ENCODE measurements around the gene RIMKLA. TPM values are rescaled to one million over a fixed set of nuclear protein-coding genes. Genes with fewer than 3 reads are reported as not detected.

RIMKLA gene
- total and polyA plus RNA-seq, 5 donors from 2014 or later = 0.03 TPM; not detected in 4

GRCh38 chr1:42403880-42404400 lies 23.3 kb downstream of the RIMKLA start:
- Mint-ChIP-seq H3K4me1 (no peaks in the 10 kb centered on the region), H3K9me3 (peaks cover 0 to 2% (median 0%) of the 10 kb centered on the region in 7 donors), H3K36me3 (no peaks in the 10 kb centered on the region), H3K4me3 (no peak overlapping the region), H3K27me3 (peaks cover 19% of the 10 kb centered on the region), H3K27ac (no peak overlapping the region)
- H3K9me3 ChIP-seq (ENCODE audit: control insufficient read depth in 2 of 2, low read length in 2 of 2) = no peaks in the 10 kb centered on the region
- H3K27me3 ChIP-seq (ENCODE audit: control insufficient read depth, insufficient read depth, low read length) = peaks cover 9% of the 10 kb centered on the region
- H3K27ac ChIP-seq (ENCODE audit: insufficient read depth, low read length, poor library complexity, severe bottlenecking) = no peak overlapping the region
- DNase-seq (no peak), ATAC-seq (ENCODE audit: low read depth in 2 of 2) (no peak)
- H3K4me3 ChIP-seq (ENCODE audit: low read depth, low read length) = no peak overlapping the region
- no peaks in the 10 kb centered on the region for H3K36me3 ChIP-seq (ENCODE audit: control insufficient read depth, insufficient read depth, low read length)
- no peaks in the 10 kb centered on the region for H3K4me1 ChIP-seq (ENCODE audit: control insufficient read depth, insufficient read depth, low read length, poor library complexity, severe bottlenecking)

GRCh38 chr1:42414551-42415496 lies 34.2 kb downstream of the RIMKLA start:
- H3K4me3 Mint-ChIP-seq = no peak overlapping the region
- DNase-seq (no peak), ATAC-seq (ENCODE audit: low read depth in 2 of 2) (no peak)
- no peak overlapping the region for H3K4me3 ChIP-seq (ENCODE audit: low read depth, low read length)
- no peaks in the 10 kb centered on the region for H3K36me3 Mint-ChIP-seq
- H3K27me3 ChIP-seq (ENCODE audit: control insufficient read depth, insufficient read depth, low read length) = peaks cover 3% of the 10 kb centered on the region
- H3K27me3 Mint-ChIP-seq = peaks cover 9% of the 10 kb centered on the region
- no peak overlapping the region for H3K27ac ChIP-seq (ENCODE audit: insufficient read depth, low read length, poor library complexity, severe bottlenecking)
- H3K4me1 Mint-ChIP-seq = no peaks in the 10 kb centered on the region
- no peaks in the 10 kb centered on the region for H3K9me3 Mint-ChIP-seq
- no peaks in the 10 kb centered on the region for H3K36me3 ChIP-seq (ENCODE audit: control insufficient read depth, insufficient read depth, low read length)
- no peaks in the 10 kb centered on the region for H3K4me1 ChIP-seq (ENCODE audit: control insufficient read depth, insufficient read depth, low read length, poor library complexity, severe bottlenecking)
- no peaks in the 10 kb centered on the region for H3K9me3 ChIP-seq (ENCODE audit: control insufficient read depth in 2 of 2, low read length in 2 of 2)
- no peak overlapping the region for H3K27ac Mint-ChIP-seq

GRCh38 chr1:42417166-42417565 lies 36.6 kb downstream of the RIMKLA start:
- DNase-seq (no peak), ATAC-seq (ENCODE audit: low read depth in 2 of 2) (no peak)
- Mint-ChIP-seq H3K4me1 (no peaks in the 10 kb centered on the region), H3K27me3 (peaks cover 13% of the 10 kb centered on the region), H3K9me3 (no peaks in the 10 kb centered on the region), H3K27ac (no peak overlapping the region), H3K4me3 (no peak overlapping the region), H3K36me3 (no peaks in the 10 kb centered on the region)
- H3K36me3 ChIP-seq (ENCODE audit: control insufficient read depth, insufficient read depth, low read length) = no peaks in the 10 kb centered on the region
- no peaks in the 10 kb centered on the region for H3K4me1 ChIP-seq (ENCODE audit: control insufficient read depth, insufficient read depth, low read length, poor library complexity, severe bottlenecking)
- no peaks in the 10 kb centered on the region for H3K27me3 ChIP-seq (ENCODE audit: control insufficient read depth, insufficient read depth, low read length)
- no peak overlapping the region for H3K27ac ChIP-seq (ENCODE audit: insufficient read depth, low read length, poor library complexity, severe bottlenecking)
- H3K9me3 ChIP-seq (ENCODE audit: control insufficient read depth in 2 of 2, low read length in 2 of 2) = no peaks in the 10 kb centered on the region
- H3K4me3 ChIP-seq (ENCODE audit: low read depth, low read length) = no peak overlapping the region

- H3K27ac ChIP-seq (ENCODE audit: insufficient read depth, low read length, poor library complexity, severe bottlenecking) = no peak overlapping the region
Measured at GRCh38 chr1:42418516-42418915, 37.9 kb downstream of the RIMKLA start.

GRCh38 chr1:42419126-42419821 lies 38.7 kb downstream of the RIMKLA start:
- Histone ChIP-seq H3K4me1 (ENCODE audit: control insufficient read depth, insufficient read depth, low read length, poor library complexity, severe bottlenecking) (no peaks in the 10 kb centered on the region), H3K27me3 (ENCODE audit: control insufficient read depth, insufficient read depth, low read length) (peaks cover 3% of the 10 kb centered on the region), H3K36me3 (ENCODE audit: control insufficient read depth, insufficient read depth, low read length) (no peaks in the 10 kb centered on the region), H3K27ac (ENCODE audit: insufficient read depth, low read length, poor library complexity, severe bottlenecking) (no peak overlapping the region), H3K4me3 (ENCODE audit: low read depth, low read length) (no peak overlapping the region), H3K9me3 (ENCODE audit: control insufficient read depth in 2 of 2, low read length in 2 of 2) (no peaks in the 10 kb centered on the region)
- Mint-ChIP-seq H3K27ac (no peak overlapping the region), H3K9me3 (no peaks in the 10 kb centered on the region), H3K4me3 (no peak overlapping the region), H3K4me1 (no peaks in the 10 kb centered on the region), H3K27me3 (peaks cover 17% of the 10 kb centered on the region), H3K36me3 (no peaks in the 10 kb centered on the region)
- ATAC-seq (ENCODE audit: low read depth in 2 of 2) (no peak), DNase-seq (no peak)

More at GRCh38 chr1:42418516-42418915, 37.9 kb downstream of the RIMKLA start:
- DNase-seq = no peak
- Mint-ChIP-seq H3K4me3 (no peak overlapping the region), H3K36me3 (no peaks in the 10 kb centered on the region), H3K4me1 (no peaks in the 10 kb centered on the region), H3K9me3 (no peaks in the 10 kb centered on the region), H3K27me3 (peaks cover 13% of the 10 kb centered on the region), H3K27ac (no peak overlapping the region)
- Histone ChIP-seq H3K9me3 (ENCODE audit: control insufficient read depth in 2 of 2, low read length in 2 of 2) (no peaks in the 10 kb centered on the region), H3K4me1 (ENCODE audit: control insufficient read depth, insufficient read depth, low read length, poor library complexity, severe bottlenecking) (no peaks in the 10 kb centered on the region), H3K27me3 (ENCODE audit: control insufficient read depth, insufficient read depth, low read length) (peaks cover 3% of the 10 kb centered on the region), H3K36me3 (ENCODE audit: control insufficient read depth, insufficient read depth, low read length) (no peaks in the 10 kb centered on the region), H3K4me3 (ENCODE audit: low read depth, low read length) (no peak overlapping the region)
- no peak for ATAC-seq (ENCODE audit: low read depth in 2 of 2)

DNA sequence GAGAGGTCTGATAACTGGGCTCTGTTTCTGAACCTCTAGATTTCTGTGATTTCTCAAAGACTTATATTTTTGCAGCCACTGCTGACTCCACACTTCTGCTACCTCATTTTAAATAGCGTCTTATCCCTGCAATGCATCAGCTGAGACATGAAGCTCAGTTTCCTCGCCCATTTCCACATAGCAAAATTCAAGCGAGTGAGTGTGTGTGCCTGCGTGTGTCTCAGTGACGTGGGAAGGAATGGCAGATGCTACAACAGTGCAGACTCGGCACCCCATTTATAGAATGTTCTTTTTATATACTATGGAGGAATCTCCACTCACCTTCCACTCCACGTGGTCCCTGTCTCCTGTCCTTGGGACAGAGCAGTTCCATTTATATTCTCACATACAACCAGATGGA lies 39.5 kb downstream of the RIMKLA start:
- DNase-seq = no peak
- Histone ChIP-seq H3K9me3 (ENCODE audit: control insufficient read depth in 2 of 2, low read length in 2 of 2) (no peaks in the 10 kb centered on the region), H3K4me3 (ENCODE audit: low read depth, low read length) (no peak overlapping the region), H3K36me3 (ENCODE audit: control insufficient read depth, insufficient read depth, low read length) (no peaks in the 10 kb centered on the region), H3K4me1 (ENCODE audit: control insufficient read depth, insufficient read depth, low read length, poor library complexity, severe bottlenecking) (no peaks in the 10 kb centered on the region), H3K27me3 (ENCODE audit: control insufficient read depth, insufficient read depth, low read length) (peaks cover 3% of the 10 kb centered on the region), H3K27ac (ENCODE audit: insufficient read depth, low read length, poor library complexity, severe bottlenecking) (no peak overlapping the region)
- Mint-ChIP-seq H3K36me3 (no peaks in the 10 kb centered on the region), H3K9me3 (no peaks in the 10 kb centered on the region), H3K4me3 (no peak overlapping the region), H3K27ac (no peak overlapping the region), H3K27me3 (peaks cover 14% of the 10 kb centered on the region), H3K4me1 (no peaks in the 10 kb centered on the region)
- no peak for ATAC-seq (ENCODE audit: low read depth in 2 of 2)

DNA sequence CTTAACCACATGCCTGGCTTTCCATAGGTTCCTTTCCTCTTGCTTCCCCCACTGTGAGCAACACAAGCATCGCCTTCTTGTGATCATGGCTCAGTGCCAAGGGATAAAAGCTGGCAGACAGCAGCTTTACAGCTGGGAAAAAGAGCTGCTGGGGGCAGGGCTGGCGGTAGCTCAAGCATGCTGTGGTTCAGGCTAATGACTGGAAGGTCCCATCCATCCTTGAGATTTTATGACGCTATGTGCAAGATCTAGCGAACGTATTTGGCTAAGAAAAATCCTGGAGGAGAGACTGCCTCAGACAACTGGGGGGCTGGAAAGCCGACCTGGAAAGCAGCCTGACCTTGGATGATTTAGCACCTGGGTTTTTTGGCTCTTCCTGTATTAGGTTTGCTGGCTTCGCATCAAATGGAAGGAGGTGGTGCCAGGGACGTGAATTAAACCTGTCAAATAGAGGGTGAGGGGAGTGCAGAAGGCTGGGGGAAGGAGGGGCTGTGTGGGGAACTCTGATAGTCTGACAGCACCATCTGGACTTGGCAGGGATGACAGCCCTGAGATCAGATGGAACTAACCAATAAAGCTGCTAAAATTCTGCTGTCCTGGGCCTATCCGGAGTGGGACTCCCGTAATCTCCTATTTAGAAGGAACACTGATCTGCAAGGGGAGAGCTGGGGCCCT lies 40.5 kb downstream of the RIMKLA start:
- Histone ChIP-seq H3K27me3 (ENCODE audit: control insufficient read depth, insufficient read depth, low read length) (peaks cover 3% of the 10 kb centered on the region), H3K9me3 (ENCODE audit: control insufficient read depth in 2 of 2, low read length in 2 of 2) (no peaks in the 10 kb centered on the region), H3K36me3 (ENCODE audit: control insufficient read depth, insufficient read depth, low read length) (no peaks in the 10 kb centered on the region), H3K4me3 (ENCODE audit: low read depth, low read length) (no peak overlapping the region), H3K27ac (ENCODE audit: insufficient read depth, low read length, poor library complexity, severe bottlenecking) (no peak overlapping the region), H3K4me1 (ENCODE audit: control insufficient read depth, insufficient read depth, low read length, poor library complexity, severe bottlenecking) (no peaks in the 10 kb centered on the region)
- peaks cover 18% of the 10 kb centered on the region for H3K27me3 Mint-ChIP-seq
- no peaks in the 10 kb centered on the region for H3K4me1 Mint-ChIP-seq
- H3K27ac Mint-ChIP-seq = no peak overlapping the region
- H3K9me3 Mint-ChIP-seq = peaks cover 0 to 2% (median 0%) of the 10 kb centered on the region in 7 donors
- H3K36me3 Mint-ChIP-seq = no peaks in the 10 kb centered on the region
- DNase-seq (no peak), ATAC-seq (ENCODE audit: low read depth in 2 of 2) (no peak)
- no peak overlapping the region for H3K4me3 Mint-ChIP-seq
